Activated T-cell treated with anti-CD3 and anti-CD28 coated beads, Interleukin-2, amount 50 U/mL, for 24 hours (primary cell): ENCODE data around the gene PDE7B.

Experiments
- DNase-seq: peaks from one replicate; pipeline ENCODE4 v3.0.0-alpha.2; 2020
- H3K27ac Mint-ChIP-seq: 2 replicates; pipeline ENCODE4 v1.8.0; 2020; ENCODE audit warnings: mild to moderate bottlenecking, mixed read lengths
- H3K27me3 Mint-ChIP-seq: 2 replicates; pipeline ENCODE4 v1.8.0; 2020; ENCODE audit warnings: mixed read lengths
- H3K36me3 Mint-ChIP-seq: 2 replicates; pipeline ENCODE4 v1.8.0; 2020; ENCODE audit warnings: low read depth, mixed read lengths
- H3K4me1 Mint-ChIP-seq: 2 replicates; pipeline ENCODE4 v1.8.0; 2020; ENCODE audit warnings: low read depth, mixed read lengths
- H3K4me3 Mint-ChIP-seq: 2 replicates; pipeline ENCODE4 v1.8.0; 2020; ENCODE audit warnings: mild to moderate bottlenecking, moderate library complexity, mixed read lengths
- H3K9me3 Mint-ChIP-seq: 2 replicates; pipeline ENCODE4 v1.8.0; 2020; ENCODE audit warnings: mixed read lengths

The PDE7B gene

DNA sequence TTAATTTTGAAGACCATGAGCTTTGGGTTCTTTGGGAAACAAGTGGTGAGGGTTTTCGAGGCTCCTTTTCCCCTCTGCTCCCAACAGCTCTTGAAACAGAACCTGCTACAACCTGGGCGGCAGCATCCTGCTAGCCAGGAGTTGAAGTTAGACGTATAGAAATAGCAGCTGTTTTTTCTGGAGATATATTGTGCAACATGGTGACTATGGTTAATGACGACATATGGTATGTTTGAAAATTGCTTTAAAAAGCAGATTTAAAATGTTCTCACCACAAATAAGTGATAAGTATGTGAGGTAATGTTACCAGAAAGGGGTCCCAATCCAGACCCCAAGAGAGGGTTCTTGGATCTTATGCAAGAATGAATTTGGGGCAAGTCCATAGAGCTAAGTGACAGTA lies 138.9 kb downstream of the PDE7B start:
- H3K9me3 Mint-ChIP-seq = no peaks in the 10 kb centered on the region
- no peak overlapping the region for H3K27ac Mint-ChIP-seq
- no peaks in the 10 kb centered on the region for H3K27me3 Mint-ChIP-seq
- no peaks in the 10 kb centered on the region for H3K4me1 Mint-ChIP-seq
- no peak for DNase-seq
- no peak overlapping the region for H3K4me3 Mint-ChIP-seq
- no peaks in the 10 kb centered on the region for H3K36me3 Mint-ChIP-seq

- no peak overlapping the region for H3K4me3 Mint-ChIP-seq
- no peaks in the 10 kb centered on the region for H3K4me1 Mint-ChIP-seq
- H3K27ac Mint-ChIP-seq = no peak overlapping the region
- no peak for DNase-seq
- no peaks in the 10 kb centered on the region for H3K27me3 Mint-ChIP-seq
- no peaks in the 10 kb centered on the region for H3K36me3 Mint-ChIP-seq
- H3K9me3 Mint-ChIP-seq = no peaks in the 10 kb centered on the region
Observed at GRCh38 chr6:135990855-135991464, 139.5 kb downstream of the PDE7B start.

DNA sequence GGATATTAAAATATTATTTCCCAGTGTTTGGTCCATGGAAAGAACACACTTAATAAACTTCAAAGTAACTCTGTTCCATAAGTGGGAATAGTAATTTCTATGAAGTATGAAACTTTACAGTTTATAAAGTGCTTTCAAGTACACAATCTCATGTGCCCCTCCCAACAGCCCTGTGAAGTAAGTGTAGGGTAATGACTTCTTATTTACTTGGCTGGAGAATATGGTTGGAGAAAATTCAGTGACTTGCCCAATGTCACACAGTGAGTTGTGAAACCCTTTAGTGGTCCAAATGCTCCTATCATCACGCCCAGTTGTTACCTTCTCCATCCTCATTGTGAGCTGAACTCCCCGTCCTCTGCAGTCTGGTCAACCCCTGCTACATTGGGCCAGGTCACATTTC lies 141.2 kb downstream of the PDE7B start:
- H3K4me3 Mint-ChIP-seq = no peak overlapping the region
- no peaks in the 10 kb centered on the region for H3K9me3 Mint-ChIP-seq
- no peaks in the 10 kb centered on the region for H3K36me3 Mint-ChIP-seq
- DNase-seq = no peak
- H3K27ac Mint-ChIP-seq = no peak overlapping the region
- no peaks in the 10 kb centered on the region for H3K27me3 Mint-ChIP-seq
- no peaks in the 10 kb centered on the region for H3K4me1 Mint-ChIP-seq

DNA sequence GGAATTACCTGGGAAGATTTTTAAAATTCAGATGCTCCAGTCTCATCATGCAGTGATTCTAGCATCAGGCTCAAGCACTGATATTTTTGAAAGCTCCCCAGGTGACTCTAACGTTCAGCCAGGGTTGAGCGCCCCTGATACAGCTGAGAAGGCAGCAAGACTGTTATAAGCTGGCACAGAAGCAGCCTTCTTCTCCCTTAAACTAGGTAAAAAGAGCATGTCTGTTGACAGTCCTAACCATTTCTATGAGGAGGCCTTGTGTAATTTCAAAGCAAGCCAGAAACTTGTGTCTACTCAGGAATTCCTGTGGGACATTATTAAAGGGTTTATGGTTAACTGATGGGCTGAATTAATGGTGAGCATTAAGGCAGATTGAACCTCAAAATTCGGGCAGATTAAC lies 141.9 kb downstream of the PDE7B start:
- H3K36me3 Mint-ChIP-seq = no peaks in the 10 kb centered on the region
- H3K27ac Mint-ChIP-seq = no peak overlapping the region
- no peaks in the 10 kb centered on the region for H3K27me3 Mint-ChIP-seq
- DNase-seq = no peak
- no peaks in the 10 kb centered on the region for H3K9me3 Mint-ChIP-seq
- no peak overlapping the region for H3K4me3 Mint-ChIP-seq
- H3K4me1 Mint-ChIP-seq = no peaks in the 10 kb centered on the region

- no peak overlapping the region for H3K27ac Mint-ChIP-seq
- H3K27me3 Mint-ChIP-seq = no peaks in the 10 kb centered on the region
- peaks cover 6% of the 10 kb centered on the region for H3K9me3 Mint-ChIP-seq
- no peaks in the 10 kb centered on the region for H3K4me1 Mint-ChIP-seq
- no peaks in the 10 kb centered on the region for H3K36me3 Mint-ChIP-seq
- H3K4me3 Mint-ChIP-seq = no peak overlapping the region
- no peak for DNase-seq
Observed at GRCh38 chr6:135994857-135995544, 143.5 kb downstream of the PDE7B start.

- Mint-ChIP-seq H3K27ac (no peak overlapping the region), H3K4me1 (no peaks in the 10 kb centered on the region), H3K4me3 (no peak overlapping the region), H3K9me3 (peaks cover 6% of the 10 kb centered on the region), H3K27me3 (no peaks in the 10 kb centered on the region), H3K36me3 (no peaks in the 10 kb centered on the region)
- DNase-seq = no peak
Observed at GRCh38 chr6:135995545-135995898, 144.0 kb downstream of the PDE7B start.

GRCh38 chr6:135996668-135997067 lies 145.2 kb downstream of the PDE7B start:
- Mint-ChIP-seq H3K4me3 (no peak overlapping the region), H3K27me3 (no peaks in the 10 kb centered on the region), H3K9me3 (peaks cover 6% of the 10 kb centered on the region), H3K27ac (no peak overlapping the region), H3K36me3 (no peaks in the 10 kb centered on the region), H3K4me1 (no peaks in the 10 kb centered on the region)
- no peak for DNase-seq

- no peaks in the 10 kb centered on the region for H3K36me3 Mint-ChIP-seq
- H3K9me3 Mint-ChIP-seq = peaks cover 7% of the 10 kb centered on the region
- no peak for DNase-seq
- H3K4me3 Mint-ChIP-seq = no peak overlapping the region
- H3K27ac Mint-ChIP-seq = no peak overlapping the region
- H3K27me3 Mint-ChIP-seq = no peaks in the 10 kb centered on the region
- H3K4me1 Mint-ChIP-seq = no peaks in the 10 kb centered on the region
Observed at GRCh38 chr6:135999393-135999792, 147.9 kb downstream of the PDE7B start.

- Mint-ChIP-seq H3K4me1 (no peaks in the 10 kb centered on the region), H3K36me3 (no peaks in the 10 kb centered on the region), H3K27me3 (no peaks in the 10 kb centered on the region), H3K4me3 (no peak overlapping the region), H3K27ac (no peak overlapping the region), H3K9me3 (peaks cover 5% of the 10 kb centered on the region)
- DNase-seq = no peak
Observed at GRCh38 chr6:136007345-136007744, 155.8 kb downstream of the PDE7B start.

GRCh38 chr6:136011475-136011874 lies 160.0 kb downstream of the PDE7B start:
- peaks cover 3% of the 10 kb centered on the region for H3K9me3 Mint-ChIP-seq
- H3K27ac Mint-ChIP-seq = no peak overlapping the region
- no peaks in the 10 kb centered on the region for H3K36me3 Mint-ChIP-seq
- H3K27me3 Mint-ChIP-seq = no peaks in the 10 kb centered on the region
- no peaks in the 10 kb centered on the region for H3K4me1 Mint-ChIP-seq
- H3K4me3 Mint-ChIP-seq = no peak overlapping the region
- DNase-seq = no peak

DNA sequence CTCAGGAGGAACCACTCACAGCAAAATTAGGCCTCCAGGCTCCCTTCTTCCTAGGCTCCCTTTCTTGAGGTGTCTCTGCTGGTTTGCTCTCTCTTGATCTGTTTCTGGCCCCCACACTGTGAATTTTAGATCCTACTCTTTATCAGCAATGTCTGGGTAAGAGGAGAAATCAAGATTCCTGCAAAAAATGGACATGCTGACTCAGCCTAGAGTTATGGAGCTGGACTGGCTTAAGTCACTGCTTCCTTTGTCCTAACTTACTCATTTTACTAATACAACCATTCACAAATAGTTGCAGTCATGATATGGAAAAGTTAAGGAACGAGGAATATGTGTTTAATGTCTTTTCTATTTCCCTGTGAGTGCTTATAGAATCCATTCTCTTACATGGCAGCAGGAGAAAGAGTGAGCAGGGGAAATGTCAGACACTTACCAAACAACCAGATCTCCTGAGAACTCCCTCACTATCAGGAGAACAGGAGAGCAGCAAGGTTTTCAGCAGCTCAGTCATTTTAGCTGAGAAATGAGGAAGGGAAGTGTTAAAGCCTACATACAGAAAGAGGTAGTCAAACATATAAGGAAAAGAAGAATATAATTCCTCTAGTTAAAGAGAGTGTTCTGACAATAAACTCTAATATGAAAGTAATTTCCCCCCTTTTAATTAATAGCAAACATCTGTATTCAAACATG lies 160.8 kb downstream of the PDE7B start:
- Mint-ChIP-seq H3K36me3 (no peaks in the 10 kb centered on the region), H3K27ac (no peak overlapping the region), H3K9me3 (peaks cover 3% of the 10 kb centered on the region), H3K4me3 (no peak overlapping the region), H3K27me3 (no peaks in the 10 kb centered on the region), H3K4me1 (no peaks in the 10 kb centered on the region)
- DNase-seq = no peak

DNA sequence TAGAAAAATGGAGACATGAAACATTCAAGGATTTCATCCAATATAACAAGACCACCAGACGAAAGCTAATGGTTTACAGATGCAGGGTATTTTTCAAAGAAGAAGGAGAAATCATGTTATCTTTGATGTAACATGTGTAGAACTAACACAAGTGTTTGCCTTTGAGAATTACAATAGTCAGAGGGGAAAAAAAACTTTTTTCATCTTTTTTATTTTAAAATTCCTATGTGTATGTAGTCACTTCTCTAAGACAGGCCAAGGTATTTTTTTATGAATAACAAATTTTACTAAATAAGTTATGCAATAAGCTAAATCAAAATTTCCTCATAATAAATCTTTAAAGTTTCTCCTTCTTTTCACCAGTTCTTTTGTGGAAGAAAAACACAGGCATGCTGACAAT lies 161.4 kb downstream of the PDE7B start:
- no peak overlapping the region for H3K4me3 Mint-ChIP-seq
- H3K27ac Mint-ChIP-seq = no peak overlapping the region
- no peaks in the 10 kb centered on the region for H3K4me1 Mint-ChIP-seq
- no peak for DNase-seq
- H3K36me3 Mint-ChIP-seq = no peaks in the 10 kb centered on the region
- peaks cover 3% of the 10 kb centered on the region for H3K9me3 Mint-ChIP-seq
- no peaks in the 10 kb centered on the region for H3K27me3 Mint-ChIP-seq

DNA sequence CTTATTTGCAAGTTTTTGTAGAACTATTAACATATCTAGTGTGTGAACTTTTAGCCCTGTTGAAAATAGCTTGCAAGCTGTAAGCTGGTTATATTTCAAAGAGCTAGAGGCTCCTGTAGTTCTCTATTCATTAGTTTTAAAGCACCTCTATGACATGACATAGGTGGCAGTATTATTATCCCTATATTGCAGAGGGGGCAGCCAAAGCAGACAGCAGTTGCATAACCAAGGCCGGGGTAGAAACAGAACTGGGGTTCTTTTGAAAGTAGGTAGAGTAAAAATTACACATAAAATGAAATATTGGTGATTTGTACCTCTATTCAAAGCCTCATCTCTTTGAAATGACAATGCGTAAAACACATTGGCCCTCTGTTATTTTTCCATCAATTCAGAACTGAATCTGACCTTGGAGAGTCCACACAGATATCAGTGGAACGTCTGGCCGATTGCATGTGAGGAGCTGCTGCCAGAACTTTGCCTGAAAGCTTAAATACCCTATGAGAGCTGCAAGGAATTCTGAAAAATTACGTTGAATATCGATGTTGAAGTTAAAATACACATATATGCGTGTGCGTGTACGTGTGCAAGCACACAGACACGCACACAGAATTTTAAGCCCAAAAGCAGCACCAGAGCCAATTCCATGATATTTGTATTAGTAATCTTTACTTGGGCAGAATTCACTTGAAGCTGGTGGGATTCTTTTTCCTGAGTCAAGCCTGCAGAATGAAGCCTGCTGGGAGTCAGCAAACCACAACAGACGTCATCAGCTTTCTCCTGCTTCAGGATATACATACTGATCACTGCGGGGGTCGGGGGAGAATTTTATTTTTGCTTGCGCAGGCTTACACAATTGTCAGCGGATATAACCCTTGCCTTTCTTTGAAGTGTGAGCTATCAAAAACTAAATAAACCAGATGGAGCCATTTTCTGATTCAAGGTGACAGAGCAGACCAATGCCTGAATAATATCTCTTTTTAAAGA lies 163.2 kb downstream of the PDE7B start:
- no peaks in the 10 kb centered on the region for H3K36me3 Mint-ChIP-seq
- H3K4me3 Mint-ChIP-seq = no peak overlapping the region
- H3K27me3 Mint-ChIP-seq = no peaks in the 10 kb centered on the region
- H3K27ac Mint-ChIP-seq = no peak overlapping the region
- H3K9me3 Mint-ChIP-seq = no peaks in the 10 kb centered on the region
- no peak for DNase-seq
- no peaks in the 10 kb centered on the region for H3K4me1 Mint-ChIP-seq

DNA sequence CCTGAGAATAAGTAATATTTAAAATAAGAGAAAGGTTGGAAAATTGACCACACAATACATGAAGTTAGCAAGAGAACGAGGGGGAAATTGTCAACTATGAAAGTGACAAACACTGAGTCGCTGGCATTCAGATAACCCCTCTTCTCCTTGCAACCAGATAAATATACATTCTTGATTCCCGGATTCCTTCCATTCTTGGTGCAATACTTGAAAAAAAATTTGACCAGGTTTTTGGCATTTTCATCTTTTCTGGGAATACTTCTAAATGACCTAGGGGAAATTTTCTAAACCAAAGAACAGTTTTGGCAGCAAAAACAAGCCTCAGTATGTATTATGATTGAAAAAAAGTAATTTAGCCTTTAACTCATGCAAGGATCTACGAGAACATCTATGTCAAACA lies 164.0 kb downstream of the PDE7B start:
- Mint-ChIP-seq H3K4me3 (no peak overlapping the region), H3K9me3 (no peaks in the 10 kb centered on the region), H3K27me3 (no peaks in the 10 kb centered on the region), H3K36me3 (no peaks in the 10 kb centered on the region), H3K4me1 (no peaks in the 10 kb centered on the region), H3K27ac (no peak overlapping the region)
- DNase-seq = no peak
